HG03575 (cell line): Measurements from ENCODE around the gene NCOA7.
"Not testable (repeated sequence)": the region's sequence is repeated elsewhere in the genome, so short reads cannot be mapped to it uniquely, and the experiment has no call there.

ENCODE experiments used
- ATAC-seq: cut with Tn5 transposase; IDR thresholded peaks from one replicate; pipeline ENCODE4 v1.9.1; 2021; ENCODE audit not compliant: unreplicated experiment, insufficient number of reproducible peaks, low FRiP score; ENCODE audit errors: extremely low read depth

NCOA7 gene

DNA sequence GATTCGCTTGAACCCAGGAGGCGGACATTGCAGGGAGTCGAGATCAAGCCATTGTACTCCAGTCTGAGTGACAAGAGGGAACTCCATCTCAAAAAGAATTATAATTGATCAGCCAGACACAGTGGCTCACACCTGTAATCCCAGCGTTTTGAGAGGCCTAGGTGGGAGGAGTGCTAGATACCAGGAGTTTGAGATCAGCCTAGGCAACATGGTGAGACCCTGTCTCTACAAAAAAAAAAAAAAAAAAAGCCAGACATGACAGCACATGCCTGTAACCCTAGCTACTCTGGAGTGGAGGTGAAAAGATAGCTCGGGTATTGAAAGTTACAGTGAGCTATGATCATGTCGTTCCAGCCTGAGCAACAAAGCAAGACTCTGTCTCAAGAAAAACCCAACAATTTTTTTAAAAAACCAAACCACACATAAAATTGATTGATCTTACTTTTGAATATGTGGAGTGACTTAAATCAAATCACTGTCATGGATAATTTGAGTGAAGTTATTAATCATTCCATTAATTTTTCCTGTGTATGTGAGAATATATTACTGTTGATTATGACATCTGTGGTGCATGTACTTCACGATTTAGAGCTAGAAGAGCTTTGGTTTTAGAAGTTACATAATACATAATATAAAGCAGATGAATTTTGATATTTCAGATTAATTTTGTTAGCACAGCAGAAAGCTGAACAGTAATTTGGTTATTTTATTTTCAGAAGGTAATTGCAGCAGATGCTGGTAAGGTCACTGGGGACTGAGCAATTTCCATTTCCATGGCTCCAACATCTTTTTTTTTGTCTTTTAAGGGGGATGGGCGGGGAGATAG lies 34.4 kb downstream of the NCOA7 start:
- no peak for ATAC-seq

DNA sequence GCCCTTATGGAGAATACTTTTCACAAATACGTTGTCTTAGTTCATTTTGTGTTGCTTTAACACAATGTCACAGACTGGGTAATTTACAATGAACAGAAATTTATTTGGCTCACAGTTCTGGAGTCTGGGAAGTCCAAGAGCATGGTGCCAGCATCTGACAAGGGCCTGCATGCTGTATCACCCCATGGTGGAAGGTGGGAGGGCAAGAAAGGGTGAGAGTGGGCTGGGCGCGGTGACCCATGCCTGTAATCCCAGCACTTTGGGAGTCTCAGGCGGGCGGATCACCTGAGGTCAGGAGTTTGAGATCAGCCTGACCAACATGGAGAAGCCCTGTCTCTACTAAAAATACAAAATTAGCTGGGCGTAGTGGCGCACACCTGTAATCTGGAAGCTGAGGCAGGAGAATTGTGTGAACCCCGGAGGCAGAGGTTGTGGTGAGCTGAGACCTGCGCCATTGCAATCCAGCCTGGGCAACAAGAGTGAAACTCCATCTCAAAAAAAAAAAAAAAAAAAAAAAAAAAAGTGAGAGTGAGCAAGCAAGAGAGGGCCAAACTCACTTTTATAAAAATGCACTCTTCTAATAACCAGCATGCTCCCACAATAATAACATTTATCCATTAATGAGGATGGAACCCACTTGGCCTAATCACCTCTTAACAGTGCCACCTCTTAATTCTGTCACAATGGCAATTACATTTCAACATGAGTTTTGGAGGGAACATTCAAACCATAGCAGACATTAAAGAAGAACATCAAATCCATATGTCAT lies 36.1 kb downstream of the NCOA7 start:
- ATAC-seq = no peak

DNA sequence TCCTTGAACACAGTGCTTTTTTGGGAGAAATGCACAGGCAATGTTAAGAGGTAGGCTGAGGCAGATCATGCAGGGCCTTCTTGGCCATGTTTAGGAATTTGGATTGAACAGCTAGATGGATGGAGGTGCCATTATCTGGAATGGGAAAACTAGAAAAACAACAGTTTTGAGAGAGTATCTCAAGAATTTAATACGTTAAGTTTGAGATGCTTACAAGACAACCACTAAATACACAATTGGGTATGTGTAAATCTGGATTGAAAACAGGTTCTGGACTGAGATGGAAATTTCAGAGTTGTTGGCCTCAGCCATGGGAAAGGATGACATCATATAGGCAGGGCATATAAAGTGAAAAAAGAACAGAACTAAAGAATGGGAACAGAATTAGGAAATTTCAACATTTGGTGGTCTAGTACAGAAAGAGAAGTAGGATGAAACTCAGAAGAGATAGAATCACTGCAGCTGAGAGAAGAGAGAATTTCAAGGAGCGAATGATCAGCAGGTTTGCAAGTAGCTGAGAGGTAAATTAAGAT lies 37.1 kb downstream of the NCOA7 start:
- no peak for ATAC-seq

DNA sequence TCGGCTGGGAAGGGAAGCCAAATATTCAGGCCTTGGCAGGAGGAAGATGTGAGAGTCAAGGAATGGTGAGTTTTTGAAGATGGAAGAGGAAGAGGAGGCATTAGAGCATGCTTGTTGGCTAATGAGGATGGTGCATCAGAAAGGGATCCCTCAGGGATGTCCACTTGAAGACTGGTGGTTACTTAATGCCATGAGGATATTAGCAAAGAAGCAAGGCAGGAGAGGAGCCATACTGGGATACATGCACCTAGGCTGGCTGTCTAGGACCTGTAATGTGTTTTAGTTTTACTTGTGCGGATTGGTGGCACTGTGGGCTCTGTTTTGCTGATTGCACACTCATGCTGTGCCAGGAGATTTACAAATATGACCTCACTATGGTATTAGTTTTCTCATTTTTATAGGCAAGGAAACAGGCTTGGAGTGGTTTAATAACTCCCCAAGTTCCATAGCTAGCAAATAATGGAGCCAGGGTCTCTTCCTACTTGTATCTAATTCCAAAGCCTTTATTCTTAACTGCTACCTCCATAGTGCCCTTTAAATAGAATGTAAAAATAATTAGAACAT lies 37.8 kb downstream of the NCOA7 start:
- no peak for ATAC-seq

DNA sequence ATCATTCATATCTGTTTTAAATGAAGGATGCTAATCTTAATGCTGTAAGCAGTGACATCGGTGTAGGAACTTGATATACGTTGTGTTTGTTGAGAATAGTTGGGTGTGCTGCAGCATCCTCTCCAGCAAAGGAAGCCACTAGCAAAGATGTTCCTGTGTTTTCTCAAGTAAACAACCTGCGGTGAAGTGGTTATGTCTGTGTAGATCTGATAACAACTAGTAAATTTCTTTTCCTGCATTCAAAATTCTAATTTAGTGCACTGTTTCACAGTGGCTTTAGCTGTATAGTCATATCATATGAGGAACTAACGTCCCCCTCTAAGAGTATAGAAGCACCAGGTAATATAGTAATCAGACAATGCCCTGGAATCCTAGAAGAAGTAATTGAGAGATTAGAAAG lies 38.7 kb downstream of the NCOA7 start:
- ATAC-seq = peak; percentile 27

DNA sequence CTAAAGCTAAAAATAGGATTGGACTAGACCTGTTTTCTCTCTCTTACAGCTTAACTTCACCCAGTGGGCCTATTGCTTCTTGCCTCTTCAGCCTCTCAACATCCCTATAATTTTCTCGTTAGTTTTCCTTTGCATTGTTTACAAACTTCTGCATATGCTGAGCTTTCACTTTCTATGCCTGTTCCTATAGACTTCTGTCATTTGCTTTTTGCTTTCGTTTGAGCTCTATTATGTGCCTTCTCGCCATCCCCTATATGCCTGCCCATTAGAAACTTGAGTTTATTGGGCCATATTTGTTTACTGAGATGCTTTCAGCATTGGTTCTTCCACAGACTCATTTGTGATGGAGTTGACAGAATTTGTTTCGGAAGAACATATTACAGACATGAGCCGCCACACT lies 40.9 kb downstream of the NCOA7 start:
- no peak for ATAC-seq

DNA sequence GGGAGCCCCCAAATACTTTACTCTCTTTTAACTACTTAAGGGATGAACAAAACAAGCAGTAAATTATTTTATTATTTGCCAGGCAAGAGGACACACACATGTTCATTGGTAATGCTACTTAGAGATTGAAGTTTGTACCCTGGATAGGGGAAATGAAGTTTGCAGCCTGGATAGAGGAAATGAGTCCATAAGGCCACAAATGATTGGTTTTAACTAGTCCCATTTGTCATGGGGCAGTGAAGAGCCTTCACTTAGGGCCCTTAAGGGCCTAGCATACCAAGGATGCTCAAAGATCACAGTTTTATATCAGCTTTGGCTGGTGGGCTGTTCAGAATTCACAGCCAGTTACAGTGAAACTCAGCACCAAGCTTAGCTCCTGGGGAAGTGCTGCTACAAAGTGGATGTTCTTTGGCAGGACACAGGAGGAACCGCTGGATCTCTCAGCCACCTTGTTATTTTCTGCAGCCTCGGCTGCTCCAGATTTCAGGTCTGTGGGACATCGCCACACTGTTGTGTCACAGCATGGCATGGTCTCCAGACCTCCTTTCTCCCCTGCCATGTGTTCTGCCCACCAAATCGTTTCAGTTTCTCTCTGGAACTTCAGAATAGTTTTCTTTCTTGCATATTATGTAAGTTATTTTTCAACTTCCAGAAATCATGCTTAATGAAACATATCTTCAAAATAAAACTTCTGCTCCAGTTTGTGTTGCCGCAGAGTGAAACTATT lies 41.8 kb downstream of the NCOA7 start:
- no peak for ATAC-seq

DNA sequence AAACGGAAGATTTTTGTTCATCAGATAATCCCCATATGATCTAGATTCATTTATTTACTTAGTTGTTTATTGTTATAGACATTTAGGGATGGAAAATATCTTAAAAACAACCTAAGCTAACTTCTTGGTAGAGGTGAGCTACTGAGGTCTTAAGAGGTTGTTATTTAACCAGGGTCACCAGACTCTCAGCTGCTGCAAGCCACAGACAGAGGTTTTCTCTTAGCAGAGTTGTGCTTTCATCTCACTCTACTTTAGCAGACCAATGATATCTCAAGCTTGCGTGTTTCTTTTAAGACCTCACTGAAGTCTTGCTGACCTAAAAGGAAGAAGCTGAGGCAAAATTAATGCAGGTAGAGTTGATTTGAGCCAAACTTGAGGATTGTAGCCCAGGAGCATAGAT lies 43.6 kb downstream of the NCOA7 start:
- no peak for ATAC-seq

DNA sequence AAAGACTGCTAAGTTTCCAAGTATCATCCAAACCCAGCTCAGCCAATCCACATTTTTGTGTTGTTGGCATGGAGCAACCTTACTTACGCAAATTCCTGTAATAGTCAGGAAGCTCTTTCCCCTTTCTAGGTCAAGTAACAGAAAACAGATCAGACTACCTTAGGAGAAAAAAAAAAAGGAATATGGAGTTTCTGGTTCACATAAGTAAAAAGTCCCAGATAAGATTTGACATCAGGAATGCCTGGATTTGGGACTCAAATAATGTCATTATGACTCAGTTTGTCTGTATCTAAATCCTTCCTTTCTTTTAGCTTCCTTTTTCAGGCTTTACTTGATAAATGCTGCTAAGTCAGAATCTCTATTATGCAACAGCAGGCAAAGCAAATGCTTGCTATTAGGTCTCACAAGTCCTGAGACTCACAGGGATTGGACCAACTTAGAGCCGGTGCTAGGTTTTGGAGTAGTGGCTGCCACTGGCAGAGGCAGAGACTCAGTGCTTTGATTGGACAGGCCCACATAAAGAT lies 44.5 kb downstream of the NCOA7 start:
- no peak for ATAC-seq

DNA sequence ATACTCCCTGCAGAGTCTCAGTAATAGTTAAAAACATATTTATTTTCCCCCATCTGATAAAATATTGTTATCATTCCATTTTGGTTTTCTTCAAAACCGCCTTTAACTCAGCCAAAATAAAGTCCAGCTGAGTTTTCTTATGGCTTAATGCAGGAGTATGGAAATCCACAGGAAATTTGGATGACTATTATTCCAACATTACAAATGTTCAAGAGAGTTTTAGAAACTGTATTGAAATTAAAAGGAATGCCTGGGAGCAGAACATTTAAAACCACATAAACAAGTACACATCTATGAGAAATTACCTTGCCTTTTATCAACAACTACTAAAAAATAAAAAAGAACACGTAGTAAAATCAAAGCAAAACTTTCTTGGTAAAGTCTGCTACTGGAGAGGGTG lies 45.7 kb downstream of the NCOA7 start:
- ATAC-seq = no peak

DNA sequence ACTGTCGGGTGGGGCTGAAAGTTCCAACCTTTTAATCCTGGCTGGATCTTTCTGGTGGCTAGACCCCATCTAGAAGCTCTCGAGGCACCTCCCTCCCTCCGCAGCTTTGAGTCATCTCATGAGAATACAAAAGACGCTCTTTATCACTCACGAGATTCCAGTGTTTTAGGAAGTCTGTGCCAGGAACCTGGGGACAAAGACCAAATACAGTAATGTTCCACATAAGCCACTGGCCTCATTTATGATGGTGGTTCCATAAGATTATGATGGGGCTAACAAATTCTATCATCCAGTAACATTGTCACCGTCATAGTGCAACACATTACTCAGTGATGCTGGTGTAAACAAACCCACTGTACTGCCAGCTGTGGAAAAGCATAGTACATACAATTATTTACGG lies 48.7 kb downstream of the NCOA7 start:
- no peak for ATAC-seq

DNA sequence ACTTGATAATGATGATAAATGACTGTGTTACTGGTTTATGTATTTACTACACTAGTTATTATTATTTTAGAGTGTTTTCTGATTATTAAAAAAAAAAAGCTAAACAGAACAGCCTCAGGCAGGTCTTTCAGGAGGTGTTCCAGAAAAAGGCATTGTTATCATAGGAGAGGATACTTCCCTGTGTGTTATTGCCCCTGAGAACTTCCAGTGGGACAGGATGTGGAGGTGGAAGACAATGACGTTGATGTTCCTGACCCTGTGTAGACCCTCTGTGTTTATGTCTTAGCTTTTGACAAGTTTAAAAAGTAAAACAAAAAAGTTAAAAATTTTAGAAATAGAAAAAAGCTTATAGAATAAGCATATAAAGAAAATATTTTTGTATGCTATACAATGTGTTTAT lies 49.1 kb downstream of the NCOA7 start:
- no peak for ATAC-seq

DNA sequence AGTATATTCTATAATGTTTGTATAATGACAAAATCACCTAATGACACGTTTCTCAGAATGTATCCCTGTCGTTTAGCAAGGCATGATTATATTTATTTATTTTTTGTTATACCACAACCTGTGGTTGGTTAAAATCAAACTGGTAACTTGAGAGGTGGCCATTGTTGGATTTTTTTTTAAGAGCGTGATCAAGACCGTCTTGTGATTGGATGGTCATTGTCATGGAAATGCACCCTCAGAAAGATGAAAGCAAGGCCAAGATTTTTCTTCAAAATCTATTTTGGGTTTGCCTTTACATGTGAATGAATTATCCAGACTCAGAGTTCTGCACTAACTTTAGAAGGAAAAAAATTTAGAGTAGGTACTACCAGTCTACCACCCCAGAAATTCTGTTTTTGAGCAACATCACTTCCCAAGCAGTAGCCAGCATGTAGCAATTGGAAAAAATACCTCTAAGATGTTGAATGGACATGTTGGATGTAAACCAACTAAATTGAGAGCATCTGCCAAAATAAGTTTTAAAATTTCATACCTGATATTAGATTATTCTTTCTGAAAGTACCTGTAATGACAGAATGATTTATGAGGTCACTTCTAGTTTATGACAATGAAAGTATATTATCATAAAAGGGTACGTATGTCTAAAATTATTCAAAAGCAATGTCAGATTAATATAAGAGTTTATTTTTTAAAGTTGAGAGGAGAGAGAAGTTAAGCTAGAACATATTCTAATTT lies 50.8 kb downstream of the NCOA7 start:
- no peak for ATAC-seq

DNA sequence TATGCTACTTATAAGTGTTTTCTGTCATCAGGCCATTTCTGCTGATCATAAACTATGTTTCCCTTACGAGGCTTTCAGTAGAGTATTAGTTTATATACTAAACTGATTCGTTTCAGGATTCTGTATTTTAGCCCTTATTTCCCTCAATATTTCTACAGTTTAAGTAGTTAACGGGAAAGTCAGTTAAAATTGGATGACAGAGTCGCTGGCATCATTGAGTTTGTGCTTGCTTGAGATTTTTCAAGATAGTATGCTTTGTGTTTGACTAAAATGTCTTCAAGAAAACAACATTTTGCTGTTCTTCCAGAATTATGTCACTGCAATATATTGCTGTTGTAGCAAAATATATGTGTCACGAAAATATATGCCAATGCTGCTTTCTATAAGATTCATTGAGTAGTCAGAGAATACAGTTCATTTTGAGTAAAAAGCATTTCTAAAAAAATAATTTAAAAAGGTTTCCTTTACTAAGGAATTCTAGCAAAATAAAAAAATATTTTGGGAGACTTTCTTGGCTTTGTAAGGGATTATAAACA lies 51.4 kb downstream of the NCOA7 start:
- no peak for ATAC-seq

DNA sequence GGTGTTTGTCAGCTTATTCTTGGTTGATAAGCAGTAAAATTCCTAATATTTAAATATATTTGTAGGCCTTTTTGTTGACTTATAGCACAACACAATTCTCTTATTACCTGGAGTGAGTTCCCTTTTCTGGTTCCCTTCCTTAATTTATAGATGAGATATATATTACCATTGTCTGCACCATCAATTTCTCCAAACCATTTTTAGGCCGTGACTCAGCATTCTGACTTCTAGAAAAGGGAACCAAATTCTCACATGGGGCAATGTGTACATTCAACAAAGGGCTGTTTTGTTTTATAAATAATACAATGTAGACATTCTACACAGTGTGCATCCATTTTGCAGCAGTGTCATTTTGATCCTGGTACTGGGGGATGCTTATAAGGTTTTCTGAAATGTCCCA lies 52.8 kb downstream of the NCOA7 start:
- ATAC-seq = no peak

DNA sequence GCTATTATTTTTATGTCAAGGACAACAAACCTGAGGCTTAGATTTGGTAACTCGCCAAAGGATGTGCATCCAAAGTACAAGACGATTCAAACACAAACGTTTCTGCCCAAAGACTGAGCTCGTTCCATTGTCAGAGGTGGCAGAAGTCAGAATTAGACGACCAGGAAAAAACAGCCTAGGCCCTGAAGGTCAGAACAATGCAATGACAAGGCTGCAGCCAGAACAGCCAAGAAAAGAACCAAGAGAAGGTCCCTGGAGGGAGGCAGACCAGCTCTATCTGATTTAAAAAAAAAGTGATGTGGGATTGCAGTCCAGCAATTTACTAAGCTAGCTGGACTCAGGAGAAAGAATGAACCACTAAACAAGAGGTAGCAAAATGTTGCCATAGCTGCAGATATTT lies 54.2 kb downstream of the NCOA7 start:
- no peak for ATAC-seq

DNA sequence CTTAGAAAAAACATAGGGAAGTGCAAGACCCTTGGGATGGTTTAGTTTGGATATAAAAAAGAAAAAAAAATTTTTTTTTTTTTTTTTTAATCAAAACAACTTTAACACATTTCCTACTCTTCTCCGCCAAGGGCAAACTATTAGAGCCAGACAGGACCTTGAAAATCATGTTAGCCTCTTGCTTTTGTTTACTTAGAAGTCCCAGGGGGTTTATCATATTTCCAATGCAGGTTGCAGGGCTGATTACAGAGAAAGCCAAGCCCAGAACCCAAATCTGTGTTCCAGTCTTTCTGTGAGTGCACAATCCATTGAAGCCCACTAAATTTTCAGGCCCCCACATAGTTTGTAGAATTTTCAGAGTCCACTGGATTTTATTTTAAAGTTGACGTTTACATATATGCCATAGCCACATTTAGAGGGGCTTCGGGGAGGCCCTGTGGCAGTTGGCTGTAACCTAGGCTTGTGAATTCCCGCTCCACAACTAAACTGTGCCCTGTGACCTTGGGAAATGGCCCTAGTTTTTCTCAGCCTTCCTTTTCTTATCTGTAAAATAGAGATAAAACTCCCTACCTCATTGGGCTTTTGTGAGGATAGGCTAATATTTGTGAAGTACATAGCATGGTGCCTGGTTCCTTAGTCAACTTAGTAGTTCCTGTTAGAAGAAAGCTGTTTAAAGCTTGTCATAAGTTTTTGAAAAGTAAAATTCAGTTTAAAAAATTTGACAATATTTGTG lies 55.7 kb downstream of the NCOA7 start:
- no peak for ATAC-seq

DNA sequence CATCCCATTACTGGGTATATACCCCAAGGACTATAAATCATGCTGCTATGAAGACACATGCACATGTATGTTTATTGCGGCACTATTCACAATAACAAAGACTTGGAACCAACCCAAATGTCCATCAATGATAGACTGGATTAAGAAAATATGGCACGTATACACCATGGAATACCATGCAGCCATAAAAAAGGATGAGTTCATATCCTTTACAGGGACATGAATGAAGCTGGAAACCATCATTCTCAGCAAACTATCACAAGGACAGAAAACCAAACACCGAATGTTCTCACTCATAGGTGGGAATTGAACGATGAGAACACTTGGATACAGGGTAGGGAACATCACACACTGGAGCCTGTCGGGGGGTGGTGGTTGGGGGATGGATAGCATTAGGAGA lies 57.5 kb downstream of the NCOA7 start:
- ATAC-seq = not testable (repeated sequence)
